Vagina (tissue), 2 donors: Measurements from ENCODE around the gene C20orf96.

ENCODE experiments used
- POLR2A ChIP-seq, 2 donors: fragments of 450-650 bp; IDR thresholded peaks; one replicate each; pipeline ENCODE4 v1.6.1; 2017; ENCODE audit warnings: antibody characterized with exemption in 2 of 2, mild to moderate bottlenecking in 2 of 2, moderate library complexity in 2 of 2
- TF ChIP-seq, protein P1 (sequence below), 3 experiments: fragments of 450-650 bp in 2 of 3; fragments of 200-600 bp in 1 of 3; sonication (generic) in 1 of 3; IDR thresholded peaks; one replicate each; pipeline ENCODE4 v1.5.1; 2017 to 2019; ENCODE audit warnings: antibody characterized with exemption in 3 of 3, mild to moderate bottlenecking in 2 of 3, moderate library complexity in 2 of 3

DNA sequence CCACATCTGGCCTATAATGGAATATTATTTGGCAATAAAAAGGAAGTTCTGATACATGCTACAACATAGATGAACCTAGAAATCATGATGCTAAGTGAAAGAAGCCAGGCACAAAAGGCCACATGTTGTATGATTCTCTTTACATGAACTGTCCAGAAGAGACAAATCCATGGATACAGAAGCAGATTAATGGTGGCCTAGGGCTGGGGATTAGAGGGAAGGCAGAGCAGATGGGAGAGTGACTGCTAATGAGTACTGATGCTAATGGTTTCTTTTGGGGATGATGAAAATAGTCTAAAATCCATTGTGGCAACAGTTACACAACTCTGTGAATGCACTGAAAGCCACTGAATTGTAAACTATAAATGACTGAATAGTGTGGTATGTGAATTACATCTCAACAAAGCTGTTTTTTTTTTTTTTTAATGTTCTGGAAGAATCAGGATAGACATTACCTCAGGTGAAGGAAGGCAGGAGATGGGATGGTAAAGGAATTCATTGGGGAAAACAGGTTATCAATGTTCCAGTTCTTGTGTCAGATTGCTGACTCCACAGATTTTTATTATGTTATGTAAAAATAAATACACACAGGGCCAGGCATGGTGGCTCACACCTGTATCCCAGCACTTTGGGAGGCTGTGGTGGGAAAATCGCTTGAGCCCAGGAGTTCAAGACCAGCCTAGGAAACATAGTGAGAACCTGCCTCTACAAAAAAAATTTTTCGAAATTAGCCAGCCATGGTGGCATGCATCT lies 25.9 kb upstream of the C20orf96 start:
- no peak for TF ChIP-seq POLR2A (IDR thresholded peaks at IDR 0.05)
- TF ChIP-seq, protein P1, sequence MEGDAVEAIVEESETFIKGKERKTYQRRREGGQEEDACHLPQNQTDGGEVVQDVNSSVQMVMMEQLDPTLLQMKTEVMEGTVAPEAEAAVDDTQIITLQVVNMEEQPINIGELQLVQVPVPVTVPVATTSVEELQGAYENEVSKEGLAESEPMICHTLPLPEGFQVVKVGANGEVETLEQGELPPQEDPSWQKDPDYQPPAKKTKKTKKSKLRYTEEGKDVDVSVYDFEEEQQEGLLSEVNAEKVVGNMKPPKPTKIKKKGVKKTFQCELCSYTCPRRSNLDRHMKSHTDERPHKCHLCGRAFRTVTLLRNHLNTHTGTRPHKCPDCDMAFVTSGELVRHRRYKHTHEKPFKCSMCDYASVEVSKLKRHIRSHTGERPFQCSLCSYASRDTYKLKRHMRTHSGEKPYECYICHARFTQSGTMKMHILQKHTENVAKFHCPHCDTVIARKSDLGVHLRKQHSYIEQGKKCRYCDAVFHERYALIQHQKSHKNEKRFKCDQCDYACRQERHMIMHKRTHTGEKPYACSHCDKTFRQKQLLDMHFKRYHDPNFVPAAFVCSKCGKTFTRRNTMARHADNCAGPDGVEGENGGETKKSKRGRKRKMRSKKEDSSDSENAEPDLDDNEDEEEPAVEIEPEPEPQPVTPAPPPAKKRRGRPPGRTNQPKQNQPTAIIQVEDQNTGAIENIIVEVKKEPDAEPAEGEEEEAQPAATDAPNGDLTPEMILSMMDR (IDR thresholded peaks at IDR 0.05): no peak
